Prostate gland (tissue), 2 donors: ENCODE data around the gene KRTAP10-10. TPM values are rescaled to one million over a fixed set of nuclear protein-coding genes. Genes with fewer than 3 reads are reported as not detected.

Experiments used
- DNase-seq: peaks from one replicate; pipeline ENCODE4 v3.0.0-alpha.2; 2019; ENCODE audit warnings: low spot score
- H3K27ac ChIP-seq, 2 donors: fragments of 200-600 bp; sonication (generic); 2 replicates each; pipeline ENCODE4 v1.5.1; 2017 to 2019
- H3K27me3 ChIP-seq: fragments of 200-600 bp; sonication (generic); replicated peaks from 2 replicates; pipeline ENCODE4 v1.5.1; 2019; ENCODE audit not compliant: insufficient read depth
- H3K36me3 ChIP-seq, 2 donors: fragments of 200-600 bp; sonication (generic); 1 replicate in 1 of 2; 2 replicates in 1 of 2; pipeline versions ENCODE4 v1.5.1 to v1.8.1; 2017 to 2019
- H3K4me1 ChIP-seq: fragments of 200-600 bp; sonication (generic); replicated peaks from 2 replicates; pipeline ENCODE4 v1.5.1; 2019
- H3K4me3 ChIP-seq, 2 donors: fragments of 200-600 bp; sonication (generic); 2 replicates each; pipeline ENCODE4 v1.5.1; 2017 to 2019
- H3K9me3 ChIP-seq: fragments of 200-600 bp; sonication (generic); 2 replicates; pipeline ENCODE4 v1.5.1; 2017
- POLR2A ChIP-seq: fragments of 450-650 bp; IDR thresholded peaks from one replicate; pipeline ENCODE4 v1.6.1; 2016; ENCODE audit warnings: antibody characterized with exemption, mild to moderate bottlenecking
- POLR2AphosphoS5 ChIP-seq: sonication (generic); formaldehyde crosslinking; IDR thresholded peaks from one replicate; pipeline ENCODE4 v1.6.1; 2017; ENCODE audit warnings: antibody characterized with exemption
- WGBS: methylation state at CpG from one replicate; pipeline ENCODE4 v1.1.5; 2018; 5-methylcytosine and 5-hydroxymethylcytosine counted together
- intact Hi-C: fragments of 100-400 bp; cut with DNase I; formaldehyde crosslinking; loops from one replicate; pipeline ENCODE4 v1.14.2; 2022
- total RNA-seq, 2 donors: library from RNA; depleted of rRNA; stranded (reverse); fragments of >200 nt; gene quantifications; one replicate each; pipeline ENCODE4 v1.1.0, GENCODE V29; 2016
- TF ChIP-seq, protein P1 (sequence below), 4 experiments: fragments of 200-600 bp in 2 of 4; fragments of 450-650 bp in 2 of 4; sonication (generic) in 2 of 4; IDR thresholded peaks; 1 replicate in 3 of 4; 2 replicates in 1 of 4; pipeline ENCODE4 v1.5.1; 2016 to 2019; ENCODE audit warnings: antibody characterized with exemption in 4 of 4, mild to moderate bottlenecking in 2 of 4, moderate library complexity in 2 of 4

KRTAP10-10 gene
- total RNA-seq, 2 donors from 2014 or later = not detected

DNA sequence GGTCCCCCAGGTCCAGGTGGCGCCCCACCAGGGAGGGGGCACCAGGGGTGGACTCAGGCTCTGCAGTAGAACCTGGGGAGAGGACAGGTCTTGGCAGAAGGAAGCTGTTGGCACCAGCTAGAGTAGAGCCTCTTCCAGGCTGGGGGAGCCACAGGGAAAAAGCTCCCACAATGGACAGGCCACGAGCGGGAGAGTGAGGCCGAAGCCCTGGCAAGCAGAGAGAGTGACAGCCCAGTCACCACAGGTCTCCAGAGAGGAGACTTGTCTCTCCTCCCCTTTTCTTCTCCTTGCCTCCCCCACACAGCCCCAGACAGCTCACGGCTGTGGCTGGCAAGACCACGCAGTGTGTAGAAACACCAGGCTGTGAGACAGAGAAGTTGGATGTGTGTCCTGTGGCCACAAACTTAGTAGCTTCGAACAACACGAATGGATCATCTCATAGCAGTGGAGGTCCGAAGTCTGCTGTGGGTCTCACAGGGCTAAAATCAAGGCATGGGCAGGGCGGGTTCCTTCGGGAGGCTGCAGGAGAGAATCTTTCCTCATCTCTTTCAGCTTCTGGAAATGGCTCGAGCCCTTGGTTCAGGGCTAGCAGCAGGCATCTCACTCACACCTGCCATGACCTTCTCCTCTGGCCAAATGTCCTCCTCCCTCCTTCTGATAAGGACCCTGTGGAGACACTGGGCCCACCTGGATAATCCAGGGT, 14.0 kb downstream of the KRTAP10-10 start:
- H3K4me1 ChIP-seq = no peaks in the 10 kb centered on the region
- 91% methylated on average over 12 of the region's 12 CpGs for WGBS
- no peaks in the 10 kb centered on the region for H3K36me3 ChIP-seq
- H3K4me3 ChIP-seq = no peak overlapping the region
- no peaks in the 10 kb centered on the region for H3K27me3 ChIP-seq
- TF ChIP-seq POLR2AphosphoS5 = no peak
- TF ChIP-seq, protein P1, sequence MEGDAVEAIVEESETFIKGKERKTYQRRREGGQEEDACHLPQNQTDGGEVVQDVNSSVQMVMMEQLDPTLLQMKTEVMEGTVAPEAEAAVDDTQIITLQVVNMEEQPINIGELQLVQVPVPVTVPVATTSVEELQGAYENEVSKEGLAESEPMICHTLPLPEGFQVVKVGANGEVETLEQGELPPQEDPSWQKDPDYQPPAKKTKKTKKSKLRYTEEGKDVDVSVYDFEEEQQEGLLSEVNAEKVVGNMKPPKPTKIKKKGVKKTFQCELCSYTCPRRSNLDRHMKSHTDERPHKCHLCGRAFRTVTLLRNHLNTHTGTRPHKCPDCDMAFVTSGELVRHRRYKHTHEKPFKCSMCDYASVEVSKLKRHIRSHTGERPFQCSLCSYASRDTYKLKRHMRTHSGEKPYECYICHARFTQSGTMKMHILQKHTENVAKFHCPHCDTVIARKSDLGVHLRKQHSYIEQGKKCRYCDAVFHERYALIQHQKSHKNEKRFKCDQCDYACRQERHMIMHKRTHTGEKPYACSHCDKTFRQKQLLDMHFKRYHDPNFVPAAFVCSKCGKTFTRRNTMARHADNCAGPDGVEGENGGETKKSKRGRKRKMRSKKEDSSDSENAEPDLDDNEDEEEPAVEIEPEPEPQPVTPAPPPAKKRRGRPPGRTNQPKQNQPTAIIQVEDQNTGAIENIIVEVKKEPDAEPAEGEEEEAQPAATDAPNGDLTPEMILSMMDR (IDR thresholded peaks at IDR 0.05) = no peak
- no peak for TF ChIP-seq POLR2A
- no peaks in the 10 kb centered on the region for H3K9me3 ChIP-seq
- DNase-seq = no peak
- no peak overlapping the region for H3K27ac ChIP-seq
- intact Hi-C loops = no loop called here

DNA sequence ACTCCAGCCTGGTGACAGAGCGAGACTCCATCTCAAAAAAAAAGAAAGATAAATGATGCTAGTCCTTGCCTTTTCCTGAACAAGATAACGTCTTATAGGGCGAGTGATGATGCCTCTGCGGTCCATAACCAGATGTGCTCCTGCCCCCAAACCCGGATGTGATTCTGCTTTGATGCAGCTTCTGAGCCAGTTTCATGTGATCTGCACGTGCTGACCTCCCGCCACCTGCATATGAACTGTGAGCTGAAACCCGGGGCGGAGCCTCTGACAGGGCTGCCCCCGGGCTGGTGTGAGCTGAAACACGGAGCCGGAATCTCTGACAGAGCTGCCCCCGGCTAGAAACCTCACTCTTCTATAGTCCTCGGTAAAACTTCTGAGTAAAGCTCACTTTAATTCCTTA, 16.0 kb downstream of the KRTAP10-10 start:
- WGBS = 65% methylated on average over 14 of the region's 14 CpGs

DNA sequence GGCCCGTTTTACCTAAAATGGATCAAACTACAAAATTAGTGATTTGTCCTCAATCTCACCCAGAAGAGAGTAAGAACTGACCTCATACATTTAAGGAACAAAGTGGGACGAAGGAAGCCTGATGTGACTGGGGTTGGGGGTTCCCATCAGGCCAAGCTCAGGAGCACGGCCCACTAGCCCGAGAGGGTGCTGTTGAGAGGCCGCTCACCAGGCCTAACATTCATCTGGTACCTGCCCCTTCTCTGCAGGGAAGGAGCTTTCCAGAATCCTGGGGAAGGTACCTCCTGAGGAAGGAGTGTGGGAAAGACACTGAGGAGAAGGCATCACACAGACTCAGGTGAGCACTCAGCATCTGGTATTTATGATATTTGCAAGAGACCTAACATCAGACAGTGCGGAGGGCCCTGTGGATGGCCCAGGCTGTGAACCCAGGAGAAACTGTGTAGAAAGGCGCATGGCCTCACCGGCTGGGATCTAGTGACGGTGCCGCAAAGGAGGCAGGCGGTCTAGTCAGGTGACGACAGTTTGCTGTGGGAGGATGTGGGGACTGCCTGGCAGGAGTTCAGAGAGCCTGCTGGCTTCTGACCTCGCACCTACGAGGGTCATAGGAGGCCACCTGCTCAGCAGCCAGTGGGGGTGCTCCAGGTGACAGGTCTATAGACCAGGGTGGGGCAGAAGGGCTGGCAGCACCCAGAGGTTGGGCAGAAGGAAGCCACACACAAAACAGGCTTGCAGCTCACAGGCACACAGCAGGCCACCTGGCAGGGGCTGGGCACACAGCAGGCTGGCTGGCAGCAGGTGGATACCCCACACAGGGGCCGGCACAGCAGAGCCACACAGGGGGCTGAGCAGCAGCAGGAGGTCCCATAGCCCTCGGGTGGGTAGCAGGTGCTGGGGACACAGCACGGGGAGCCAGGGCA, 16.8 kb downstream of the KRTAP10-10 start:
- intact Hi-C loops = no loop called here
- H3K27me3 ChIP-seq = no peaks in the 10 kb centered on the region
- H3K9me3 ChIP-seq = no peaks in the 10 kb centered on the region
- no peak for TF ChIP-seq POLR2A
- TF ChIP-seq POLR2AphosphoS5 = no peak
- TF ChIP-seq, protein P1 (IDR thresholded peaks at IDR 0.05) = no peak
- H3K4me1 ChIP-seq = no peaks in the 10 kb centered on the region
- H3K4me3 ChIP-seq = no peak overlapping the region
- no peak for DNase-seq
- 78% methylated on average over 17 of the region's 17 CpGs for WGBS
- H3K27ac ChIP-seq = no peak overlapping the region
- no peaks in the 10 kb centered on the region for H3K36me3 ChIP-seq

More for the DNA sequence above, 16.0 kb downstream of the KRTAP10-10 start:
- TF ChIP-seq POLR2A = no peak
- TF ChIP-seq, protein P1 (IDR thresholded peaks at IDR 0.05) = no peak
- no peak for TF ChIP-seq POLR2AphosphoS5
- no peaks in the 10 kb centered on the region for H3K27me3 ChIP-seq
- H3K4me1 ChIP-seq = no peaks in the 10 kb centered on the region
- H3K9me3 ChIP-seq = no peaks in the 10 kb centered on the region
- H3K36me3 ChIP-seq = no peaks in the 10 kb centered on the region
- no peak overlapping the region for H3K27ac ChIP-seq
- no peak overlapping the region for H3K4me3 ChIP-seq
- intact Hi-C loops = no loop called here
- no peak for DNase-seq

DNA sequence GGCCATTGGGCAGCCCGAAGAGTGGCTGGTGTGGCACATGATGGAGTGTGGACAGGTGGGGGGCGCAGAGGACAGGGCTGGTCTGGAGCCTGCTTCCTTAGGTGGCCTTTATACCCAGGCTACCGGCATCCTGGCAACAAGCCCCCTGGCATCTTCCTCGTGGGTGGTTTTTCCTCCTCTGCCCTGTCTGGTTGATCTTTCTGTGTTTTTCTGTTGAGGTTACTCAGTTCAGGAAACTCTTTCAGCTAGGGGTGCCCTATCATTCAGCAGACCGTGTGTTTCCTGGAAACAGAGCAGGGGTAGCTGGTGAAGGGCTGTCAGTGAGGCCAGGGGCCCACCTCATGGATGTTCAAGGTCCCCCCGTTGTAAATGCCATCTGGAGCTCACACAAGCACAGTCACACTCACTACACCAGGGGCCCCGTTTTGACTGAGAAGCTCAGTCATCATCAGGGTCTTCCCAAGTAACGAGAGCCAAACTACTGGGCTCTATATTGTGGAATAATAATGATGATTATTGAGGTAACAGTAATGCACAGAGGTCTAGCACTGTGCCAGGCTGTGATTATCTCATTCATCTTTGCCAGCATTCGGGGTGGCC, 17.5 kb downstream of the KRTAP10-10 start, which contains the start of gene KRTAP12-4:
Gene KRTAP12-4 (minus strand): TSS at position 84 of the 600 bp plus-strand sequence. CDS start 45 bp downstream, at position 39.
- H3K36me3 ChIP-seq = no peaks in the 10 kb centered on the region
- no peak for DNase-seq
- intact Hi-C loops = no loop called here
- no peaks in the 10 kb centered on the region for H3K27me3 ChIP-seq
- no peak within 1 kb of the TSS for H3K27ac ChIP-seq
- no peak within 1 kb of the TSS for H3K4me3 ChIP-seq
- H3K4me1 ChIP-seq = no peaks in the 10 kb centered on the region
- 82% methylated on average over 8 of the region's 9 CpGs for WGBS
- H3K9me3 ChIP-seq = no peaks in the 10 kb centered on the region
- TF ChIP-seq, protein P1 (IDR thresholded peaks at IDR 0.05) = no peak
- TF ChIP-seq POLR2A (no peak), POLR2AphosphoS5 (no peak)
